Middle frontal gyrus (tissue), 1 donor: ENCODE results near the gene APOLD1.
"Not testable (repeated sequence)": the region's sequence is repeated elsewhere in the genome, so short reads cannot be mapped to it uniquely, and the experiment has no call there.

ENCODE experiments used
- DNase-seq: peaks from one replicate; pipeline ENCODE4 v3.0.0-alpha.2; 2015; ENCODE audit warnings: low spot score; ENCODE audit errors: extremely low spot score

APOLD1 gene

DNA sequence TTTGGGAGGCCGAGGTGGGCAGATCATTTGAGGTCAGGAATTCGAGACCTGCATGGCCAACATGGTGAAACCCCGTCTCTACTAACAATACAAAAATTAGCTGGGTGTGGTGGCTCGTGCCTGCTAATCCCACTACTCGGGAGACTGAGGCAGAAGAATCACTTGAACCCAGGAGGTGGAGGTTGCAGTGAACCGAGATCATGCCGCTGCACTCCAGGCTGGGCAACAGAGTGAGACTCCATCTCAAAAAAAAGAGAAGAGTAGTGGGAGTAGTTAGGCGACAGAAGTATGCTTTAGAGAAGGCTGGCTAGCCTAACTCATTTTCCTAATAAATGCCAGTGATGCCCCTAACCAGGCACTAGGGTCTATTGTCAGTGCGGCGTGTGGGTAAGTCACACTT, 54.0 kb downstream of the APOLD1 start:
- not testable (repeated sequence) for DNase-seq

DNA sequence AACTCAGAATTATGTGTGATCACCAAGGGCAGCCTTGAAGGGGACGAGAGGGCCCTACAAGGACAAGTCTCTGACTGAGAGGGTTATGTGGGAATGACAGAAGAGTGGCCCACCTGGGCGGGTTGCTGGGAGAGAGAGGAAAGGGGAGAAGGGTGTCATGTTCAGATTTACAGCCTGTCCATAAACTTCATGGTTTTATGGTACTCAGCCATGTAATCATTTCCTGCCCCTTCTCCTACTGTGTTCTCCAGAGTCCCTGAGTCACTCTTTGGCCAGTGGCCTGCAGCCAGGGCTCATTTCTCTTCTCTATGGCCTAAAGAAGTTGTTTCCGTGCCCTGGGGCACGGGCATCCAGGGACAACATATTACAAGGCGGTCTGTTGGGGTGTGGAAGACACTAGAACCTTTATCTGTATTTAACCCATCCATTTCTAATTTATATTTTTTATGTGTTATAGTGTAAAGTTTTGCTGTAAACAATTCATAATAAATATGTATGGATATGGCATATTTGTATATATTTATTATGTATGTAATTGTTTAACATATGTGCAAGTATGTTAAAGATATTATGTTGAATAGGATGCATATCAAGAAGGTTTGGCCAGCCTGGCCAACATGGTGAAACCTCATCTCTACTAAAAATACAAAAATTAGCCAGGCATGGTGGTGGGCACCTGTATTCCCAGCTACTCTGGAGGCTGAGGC, 54.6 kb downstream of the APOLD1 start:
- DNase-seq = no peak

DNA sequence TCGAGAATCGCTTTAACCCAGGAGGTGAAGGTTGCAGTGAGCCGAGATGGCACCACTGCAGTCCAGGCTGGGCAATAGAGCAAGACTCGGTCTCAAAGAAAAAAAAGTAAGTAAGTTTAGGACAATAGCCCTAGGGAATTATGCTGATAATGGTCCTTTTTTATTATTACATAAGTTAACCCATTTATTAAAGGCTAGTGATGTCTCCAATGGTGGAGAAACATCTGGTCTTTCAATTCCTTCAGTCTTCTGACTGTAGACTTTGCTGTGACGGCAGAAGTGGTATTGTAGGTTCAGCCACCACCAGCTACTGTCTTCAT, 55.1 kb downstream of the APOLD1 start:
- DNase-seq = no peak
